AG04450 (cell line): ENCODE measurements around the gene DDX54. TPM values are rescaled to one million over a fixed set of nuclear protein-coding genes. Genes with fewer than 3 reads are reported as not detected.

Source experiments
- CTCF ChIA-PET: fragments of 300-600, 350-600 bp; formaldehyde crosslinking; extraction: SDS; loops from one replicate; lab custom pipeline; 2022; ENCODE audit warnings: antibody characterized with exemption, inconsistent platforms; lab: Charles Lee
- POLR2A ChIA-PET: fragments of 350-600 bp; formaldehyde crosslinking; extraction: SDS; loops from one replicate; lab custom pipeline; 2021; ENCODE audit warnings: antibody characterized with exemption, inconsistent platforms; lab: Yijun Ruan, JAX
- DNase-seq: peaks from one replicate; pipeline ENCODE4 v3.0.0-alpha.2; 2011; ENCODE audit warnings: low read depth, low spot score
- H3K27ac ChIP-seq: one replicate; pipeline ENCODE4 v1.5.1; 2012; ENCODE audit warnings: low read depth, low read length, control low read depth
- H3K27me3 ChIP-seq: one replicate; pipeline ENCODE4 v1.6.0; 2012; ENCODE audit warnings: low read length; ENCODE audit not compliant: control insufficient read depth, insufficient read depth
- H3K4me3 ChIP-seq: 2 replicates; pipeline ENCODE4 v1.5.1; 2011; ENCODE audit warnings: mild to moderate bottlenecking, low read depth, low read length, control low read depth
- H3K9me3 ChIP-seq: 2 replicates; pipeline ENCODE4 v1.5.1; 2012; ENCODE audit warnings: low read length; ENCODE audit not compliant: control insufficient read depth, insufficient read depth
- polyA plus RNA-seq: library from polyadenylated mRNA; depleted of rRNA; stranded (reverse); fragments of >200 nt; gene quantifications from 2 replicates; pipeline ENCODE4 v1.2.3, GENCODE V29; 2011
- TF ChIP-seq, protein P1 (sequence below): IDR thresholded peaks from 2 replicates; pipeline ENCODE4 v1.5.1; 2011; ENCODE audit warnings: low read depth, low read length, control low read depth, inconsistent platforms

DDX54 gene
- polyA plus RNA-seq, 1 experiment = 26.9 TPM

DNA sequence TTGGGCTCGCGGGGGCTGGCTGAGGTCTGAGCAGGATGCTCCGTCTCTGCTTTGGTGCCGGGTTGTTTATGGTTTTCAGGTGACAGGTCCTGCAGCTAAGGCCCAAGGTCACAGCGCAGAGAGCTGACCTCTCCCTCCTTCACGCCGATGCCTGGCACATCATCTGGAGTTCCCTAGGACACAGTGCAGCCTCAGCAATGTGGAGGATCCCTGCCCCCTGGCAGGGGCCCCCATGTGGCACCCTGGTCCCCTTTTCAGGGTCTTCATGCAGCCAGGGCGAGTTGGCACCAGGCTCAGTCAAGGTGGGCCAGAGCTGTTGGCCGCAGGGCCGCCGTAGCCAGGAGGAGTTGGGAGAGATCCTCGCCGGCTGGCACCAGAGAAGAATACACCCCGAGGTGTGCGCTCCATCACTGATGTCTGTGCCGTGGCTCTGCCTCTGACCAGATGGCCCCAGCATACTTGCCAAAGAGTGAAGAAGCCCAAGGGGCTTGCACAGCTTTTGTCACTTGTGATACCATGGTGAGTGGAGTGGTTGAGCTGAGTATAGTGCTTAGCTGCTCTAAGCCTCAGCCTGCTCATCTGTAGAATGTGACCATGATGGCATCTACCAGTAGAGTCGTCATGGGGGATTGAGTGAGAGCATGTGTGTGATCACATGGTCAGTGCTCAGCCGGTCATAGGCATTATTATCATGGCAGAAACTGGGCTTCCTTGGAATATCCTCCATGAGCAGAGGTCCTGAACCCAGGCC lies 47.0 kb upstream of the DDX54 start:
- Histone ChIP-seq H3K9me3 (peaks cover 6% of the 10 kb centered on the region), H3K27ac (no peak overlapping the region), H3K27me3 (no peaks in the 10 kb centered on the region), H3K4me3 (no peak overlapping the region)
- ChIA-PET POLR2A (interaction anchor here (0.6 kb wide), 2 partner anchors 9 to 23 kb away, joined by 3 to 6 read pairs; no protein-coding TSS in a partner anchor), CTCF (no interaction called here)
- DNase-seq = no peak
- TF ChIP-seq, protein P1, sequence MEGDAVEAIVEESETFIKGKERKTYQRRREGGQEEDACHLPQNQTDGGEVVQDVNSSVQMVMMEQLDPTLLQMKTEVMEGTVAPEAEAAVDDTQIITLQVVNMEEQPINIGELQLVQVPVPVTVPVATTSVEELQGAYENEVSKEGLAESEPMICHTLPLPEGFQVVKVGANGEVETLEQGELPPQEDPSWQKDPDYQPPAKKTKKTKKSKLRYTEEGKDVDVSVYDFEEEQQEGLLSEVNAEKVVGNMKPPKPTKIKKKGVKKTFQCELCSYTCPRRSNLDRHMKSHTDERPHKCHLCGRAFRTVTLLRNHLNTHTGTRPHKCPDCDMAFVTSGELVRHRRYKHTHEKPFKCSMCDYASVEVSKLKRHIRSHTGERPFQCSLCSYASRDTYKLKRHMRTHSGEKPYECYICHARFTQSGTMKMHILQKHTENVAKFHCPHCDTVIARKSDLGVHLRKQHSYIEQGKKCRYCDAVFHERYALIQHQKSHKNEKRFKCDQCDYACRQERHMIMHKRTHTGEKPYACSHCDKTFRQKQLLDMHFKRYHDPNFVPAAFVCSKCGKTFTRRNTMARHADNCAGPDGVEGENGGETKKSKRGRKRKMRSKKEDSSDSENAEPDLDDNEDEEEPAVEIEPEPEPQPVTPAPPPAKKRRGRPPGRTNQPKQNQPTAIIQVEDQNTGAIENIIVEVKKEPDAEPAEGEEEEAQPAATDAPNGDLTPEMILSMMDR = no peak

DNA sequence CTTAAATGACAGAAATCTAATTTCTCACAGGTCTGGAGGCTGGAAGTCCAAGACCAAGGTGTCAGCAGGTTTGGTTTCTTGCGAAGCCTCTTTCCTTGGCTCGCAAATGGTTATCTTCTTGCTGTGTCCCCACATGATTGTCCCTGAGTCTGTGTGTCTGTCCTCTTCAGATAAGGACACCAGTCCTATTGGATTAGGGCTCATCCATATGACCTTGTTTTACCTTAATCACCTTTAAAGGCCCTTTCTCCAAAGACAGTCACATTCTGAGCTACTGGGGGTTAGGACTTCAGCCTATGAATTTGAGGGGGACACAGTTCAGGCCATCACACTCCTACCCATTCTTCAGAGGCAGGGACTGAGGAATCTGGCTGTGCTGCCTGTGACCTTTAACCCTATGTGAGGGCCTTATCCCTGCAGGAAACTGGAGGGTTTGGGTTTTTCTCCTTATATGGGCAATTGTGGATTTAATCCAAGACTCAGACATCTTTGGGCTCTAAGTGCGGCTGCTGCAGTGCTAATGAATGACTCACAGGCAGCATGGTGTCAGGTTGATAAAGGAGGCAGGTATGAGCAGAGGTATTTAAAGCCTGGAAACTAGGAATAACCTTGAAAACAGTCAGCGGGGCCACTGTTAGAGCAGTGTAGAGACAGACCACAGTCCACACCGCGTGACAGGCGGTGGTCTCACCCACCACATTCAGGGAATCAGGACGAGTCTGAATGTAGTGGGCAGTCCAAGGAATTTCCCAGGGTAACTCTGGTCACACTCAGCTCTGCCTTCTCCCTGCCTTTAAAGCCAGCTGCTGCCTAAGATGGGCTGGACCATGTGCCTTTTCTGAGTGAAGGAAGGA lies 46.2 kb upstream of the DDX54 start:
- peaks cover 6% of the 10 kb centered on the region for H3K9me3 ChIP-seq
- CTCF ChIA-PET = interaction anchor here (0.6 kb wide), 1 partner anchor 10 kb away, joined by 5 read pairs; no protein-coding TSS in a partner anchor
- no peak for DNase-seq
- no peak overlapping the region for H3K4me3 ChIP-seq
- no peaks in the 10 kb centered on the region for H3K27me3 ChIP-seq
- H3K27ac ChIP-seq = peak overlapping the region; percentile 11
- TF ChIP-seq, protein P1 = no peak
- POLR2A ChIA-PET = interaction anchor here (0.6 kb wide), 1 partner anchor 8 kb away, joined by 6 read pairs; no protein-coding TSS in a partner anchor

DNA sequence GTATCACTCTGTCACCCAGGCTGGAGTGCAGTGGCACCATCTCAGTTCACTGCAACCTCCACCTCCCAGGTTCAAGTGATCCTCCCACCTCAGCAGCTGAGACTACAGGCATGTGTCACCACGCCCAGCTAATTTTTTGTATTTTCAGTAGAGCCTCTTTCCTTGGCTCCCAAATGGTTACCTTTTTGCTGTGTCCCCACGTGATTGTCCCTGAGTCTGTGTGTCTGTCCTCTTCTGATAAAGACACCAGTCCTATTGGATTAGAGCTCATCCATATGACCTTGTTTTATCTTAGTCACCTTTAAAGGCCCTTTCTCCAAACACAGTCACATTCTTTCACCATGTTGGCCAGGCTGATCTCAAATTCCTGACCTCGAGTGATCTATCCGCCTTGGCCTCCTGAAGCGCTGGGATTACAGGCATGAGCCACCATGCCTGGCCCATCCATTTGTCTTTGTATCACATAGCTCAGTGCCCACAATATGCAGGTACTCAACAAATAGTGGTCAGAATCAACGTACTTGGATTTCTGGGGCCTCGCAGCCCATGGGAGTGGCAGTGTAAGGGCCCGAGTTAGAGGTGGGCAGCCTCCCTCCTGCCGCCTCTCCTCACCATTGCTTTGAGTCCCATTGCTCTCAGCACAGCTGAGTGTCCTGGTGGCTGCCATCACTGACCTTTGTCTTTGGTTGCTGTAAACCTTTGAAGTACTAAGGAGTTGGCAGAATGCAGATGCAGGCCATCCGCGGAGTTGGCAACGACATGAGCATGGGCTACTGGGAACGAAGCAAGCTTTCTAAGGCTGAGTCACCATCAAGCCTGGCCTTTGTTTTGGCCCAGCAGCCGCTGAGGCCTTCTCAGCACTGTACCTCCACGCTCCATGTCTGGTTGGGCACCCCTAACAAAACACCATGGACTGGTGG lies 45.3 kb upstream of the DDX54 start:
- H3K27me3 ChIP-seq = no peaks in the 10 kb centered on the region
- H3K9me3 ChIP-seq = peaks cover 6% of the 10 kb centered on the region
- TF ChIP-seq, protein P1 = no peak
- no peak overlapping the region for H3K4me3 ChIP-seq
- POLR2A ChIA-PET = no interaction called here
- CTCF ChIA-PET = interaction anchor here (0.6 kb wide), 1 partner anchor 9 kb away, joined by 5 read pairs; no protein-coding TSS in a partner anchor
- H3K27ac ChIP-seq = no peak overlapping the region
- DNase-seq = no peak

DNA sequence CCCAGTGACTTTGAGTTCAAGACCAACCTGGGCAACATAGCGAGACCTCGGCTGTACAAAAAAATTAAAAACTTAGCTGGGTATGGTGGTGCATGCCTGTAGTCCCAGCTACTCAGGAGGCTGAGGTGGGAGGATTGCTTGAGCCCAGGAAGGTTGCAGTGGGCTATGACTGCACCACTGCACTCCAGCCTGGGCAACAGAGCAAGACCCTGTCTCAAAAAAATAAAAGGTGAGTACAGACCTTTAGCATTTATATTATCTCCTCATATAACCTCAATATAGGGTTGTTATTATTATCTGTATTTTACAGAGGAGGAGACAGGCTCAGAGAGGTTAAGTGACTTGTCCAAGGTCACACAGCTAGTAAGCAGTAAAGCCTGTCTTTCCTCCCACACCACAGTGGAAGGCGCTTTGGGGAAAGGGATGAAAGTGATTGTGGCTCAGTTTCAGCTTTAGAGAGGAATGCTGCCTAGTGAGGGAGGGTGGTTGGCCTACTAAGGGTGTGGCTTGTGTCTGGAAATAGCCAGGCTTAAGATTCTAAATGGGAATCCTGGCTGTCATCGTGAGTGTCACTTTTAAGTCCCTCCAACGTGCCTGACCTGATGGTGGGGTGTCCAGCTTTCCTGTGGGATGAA lies 43.2 kb upstream of the DDX54 start:
- Histone ChIP-seq H3K27me3 (no peaks in the 10 kb centered on the region), H3K27ac (no peak overlapping the region), H3K4me3 (no peak overlapping the region), H3K9me3 (peaks cover 6% of the 10 kb centered on the region)
- DNase-seq = no peak
- TF ChIP-seq, protein P1 = no peak
- ChIA-PET POLR2A (interaction anchor here (0.6 kb wide), 1 partner anchor 647 kb away, joined by 3 read pairs; no protein-coding TSS in a partner anchor), CTCF (no interaction called here)
